Umbilical cord (tissue), 2 donors: ENCODE measurements around the gene CD164L2. TPM values are rescaled to one million over a fixed set of nuclear protein-coding genes. Genes with fewer than 3 reads are reported as not detected.

ENCODE experiments used
- DNase-seq: peaks from one replicate; pipeline ENCODE4 v3.0.0-alpha.2; 2015; ENCODE audit warnings: low spot score
- total RNA-seq: library from RNA; depleted of rRNA; stranded (reverse); fragments of >200 nt; gene quantifications from one replicate; pipeline ENCODE4 v1.2.3, GENCODE V29; 2014; ENCODE audit warnings: low replicate concordance; ENCODE audit not compliant: insufficient read depth

CD164L2 gene
- total RNA-seq, 1 donor from 2014 or later = not detected

GRCh38 chr1:27349784-27350662 lies 33.1 kb downstream of the CD164L2 start:
- peak; percentile 81 for DNase-seq

DNA sequence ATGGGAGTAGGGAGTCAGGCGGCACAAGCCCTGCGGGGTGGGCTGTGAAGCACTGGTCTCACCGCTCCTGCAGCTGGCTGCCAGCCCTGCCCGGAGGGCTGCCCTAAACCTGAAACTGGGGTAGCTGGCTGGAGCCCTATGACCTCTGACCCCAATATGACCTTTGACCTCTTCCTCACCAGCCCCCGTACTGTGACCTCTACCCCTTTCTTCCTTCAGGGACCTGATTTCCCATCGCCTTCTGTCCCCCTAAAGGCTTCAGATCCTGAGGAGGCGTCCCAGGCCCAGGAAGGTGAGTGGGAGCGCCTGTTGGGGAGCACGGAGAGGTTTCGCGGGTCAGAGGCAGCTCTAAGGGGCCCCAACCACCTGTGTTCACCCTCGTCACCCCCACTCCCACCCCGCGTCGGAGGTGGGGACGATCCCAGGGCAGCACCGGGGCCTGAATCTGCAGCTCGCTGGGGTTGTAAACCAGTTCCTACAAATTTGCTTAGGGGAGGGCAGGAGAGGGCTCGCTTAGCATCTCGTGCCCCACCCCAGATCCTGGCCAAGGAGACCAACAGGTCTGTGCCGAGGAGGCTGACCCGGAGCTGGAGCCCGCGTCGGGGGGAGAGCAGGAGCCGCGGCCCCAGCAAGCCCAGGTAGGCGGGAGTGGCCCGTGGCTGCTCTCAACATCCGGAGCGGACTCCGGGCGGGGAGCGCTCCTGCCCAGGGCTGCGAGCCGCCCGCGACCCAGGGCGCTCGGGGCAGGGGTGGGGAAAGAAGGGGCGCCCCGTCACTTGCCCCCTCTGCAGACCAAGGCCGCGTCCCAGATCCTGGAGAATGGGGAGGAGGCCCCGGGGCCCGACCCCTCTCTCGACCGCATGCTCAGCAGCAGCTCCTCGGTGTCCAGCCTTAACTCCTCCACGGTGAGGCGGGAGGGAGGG lies 34.0 kb downstream of the CD164L2 start:
- DNase-seq = peak; percentile 54

DNA sequence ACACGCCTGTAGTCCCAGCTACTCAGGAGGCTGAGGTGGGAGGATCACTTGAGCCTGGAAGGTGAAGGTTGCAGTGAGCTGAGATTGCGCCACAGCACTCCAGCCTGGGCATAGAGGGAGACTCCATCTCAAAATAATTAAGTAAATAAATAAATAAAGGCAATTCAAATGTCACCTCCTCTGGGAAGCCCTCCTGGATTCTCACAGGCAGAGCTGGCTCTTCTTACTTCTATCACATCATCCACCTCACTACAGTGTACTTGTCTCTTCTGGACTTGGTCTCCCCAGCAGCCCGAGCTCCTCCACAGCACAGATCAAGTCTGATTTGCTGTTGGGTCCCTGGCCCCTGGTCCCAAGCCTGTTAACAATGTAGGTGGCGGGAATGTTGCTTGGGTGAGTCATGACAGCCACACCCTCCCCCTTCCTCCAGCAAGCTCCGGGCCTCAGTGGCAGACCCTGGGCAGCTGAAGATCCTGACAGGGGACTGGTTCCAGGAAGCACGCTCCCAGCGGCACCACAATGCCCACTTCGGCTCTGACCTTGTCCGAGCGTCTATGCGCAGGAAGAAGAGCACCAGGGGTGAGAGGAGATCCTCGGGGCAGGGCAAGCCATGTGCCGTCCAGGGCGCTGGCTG lies 36.0 kb downstream of the CD164L2 start:
- no peak for DNase-seq

DNA sequence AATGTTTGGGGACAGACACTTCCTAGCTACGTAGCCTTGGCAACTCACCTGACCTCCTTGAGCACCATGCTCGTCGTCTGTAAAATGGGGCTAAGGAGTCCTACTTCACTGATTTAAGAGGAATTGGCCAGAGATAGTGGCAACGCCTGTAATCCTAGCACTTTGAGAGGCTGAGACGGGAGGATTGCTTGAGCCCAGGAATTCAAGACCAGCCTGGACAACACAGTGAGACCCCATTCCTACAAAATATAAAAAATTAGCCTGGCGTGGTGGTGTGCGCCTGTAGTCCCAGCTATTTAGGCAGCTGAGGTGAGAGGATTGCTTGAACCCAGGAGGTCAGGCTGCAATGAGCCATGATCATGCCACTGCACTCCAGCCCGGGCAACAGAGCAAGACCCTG lies 36.8 kb downstream of the CD164L2 start:
- DNase-seq = no peak

DNA sequence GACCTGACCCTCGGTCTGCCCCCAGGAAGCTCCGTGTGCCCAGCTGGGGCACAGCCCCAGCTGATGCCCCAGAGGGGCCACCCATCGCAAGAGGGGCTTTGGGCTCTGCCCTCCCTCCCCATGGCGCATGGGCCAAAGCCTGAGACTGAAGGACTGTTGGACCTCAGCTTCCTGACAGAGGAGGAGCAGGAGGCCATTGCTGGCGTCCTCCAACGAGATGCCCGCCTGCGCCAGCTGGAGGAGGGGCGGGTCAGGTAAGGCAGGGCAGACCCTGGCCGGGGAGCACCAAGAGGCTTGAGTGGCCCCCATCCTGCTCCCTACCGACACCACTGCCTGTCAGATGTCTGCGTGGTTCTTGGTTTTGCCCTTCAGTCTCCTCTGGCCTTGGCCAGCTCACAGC lies 37.9 kb downstream of the CD164L2 start:
- DNase-seq = no peak

DNA sequence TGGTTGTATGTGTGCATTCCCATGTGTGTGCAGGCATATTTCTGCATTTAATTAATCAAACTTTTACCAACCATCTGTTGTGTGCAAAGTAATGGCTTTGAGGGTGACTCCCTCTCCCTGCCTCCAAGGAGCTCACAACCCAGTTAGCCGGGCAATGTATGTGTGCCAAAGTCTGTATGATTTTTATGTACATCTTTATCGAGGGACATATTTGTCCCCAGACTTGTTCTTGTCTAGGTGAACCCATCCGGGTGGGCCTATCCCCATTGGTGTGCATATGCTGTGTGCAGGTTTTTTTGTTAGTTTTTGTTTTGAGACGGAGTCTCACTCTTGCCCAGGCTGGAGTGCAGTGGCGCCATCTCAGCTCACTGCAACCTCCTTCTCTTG lies 39.5 kb downstream of the CD164L2 start:
- no peak for DNase-seq

DNA sequence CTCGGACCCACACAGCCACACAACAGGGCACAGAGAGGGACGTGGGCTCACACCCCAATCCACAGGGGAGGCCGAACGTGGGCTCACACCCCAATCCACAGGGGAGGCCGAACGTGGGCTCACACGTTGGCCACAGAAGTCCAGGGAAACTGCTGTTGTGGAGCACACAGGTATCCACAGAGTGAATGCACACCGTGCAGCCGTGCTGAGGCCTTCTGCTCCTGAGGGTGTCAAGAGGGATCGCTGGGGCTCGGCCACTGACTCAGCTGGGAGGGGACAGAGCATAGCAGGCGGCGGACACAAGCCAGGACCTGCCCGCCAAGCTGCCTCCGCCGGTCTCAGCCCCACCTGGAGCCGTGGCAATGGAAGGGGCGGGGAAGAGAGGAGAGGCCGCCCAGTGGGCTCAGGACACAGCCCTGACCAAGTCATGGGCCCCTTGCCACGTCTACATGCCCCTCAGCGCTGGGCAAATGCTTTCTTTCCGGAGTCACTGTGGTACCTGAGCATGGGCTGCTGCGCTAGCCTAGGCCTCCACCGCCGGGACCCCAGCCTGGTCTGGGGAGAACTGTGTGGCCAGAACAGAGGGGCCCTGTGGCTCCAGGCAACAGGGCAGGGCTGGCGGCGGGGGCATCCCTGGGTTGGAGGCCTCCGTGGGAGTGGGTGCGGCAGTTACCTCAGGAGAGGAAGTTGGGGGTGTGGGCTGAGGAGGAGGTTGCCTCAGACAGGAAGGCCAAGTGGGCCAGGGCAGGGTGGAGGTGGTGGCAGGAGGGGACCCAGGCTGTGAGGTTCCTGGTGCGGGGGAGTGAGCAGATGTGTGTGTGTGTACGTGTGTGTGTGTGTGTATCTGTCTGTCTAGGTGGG lies 40.1 kb downstream of the CD164L2 start:
- peak; percentile 58 for DNase-seq

DNA sequence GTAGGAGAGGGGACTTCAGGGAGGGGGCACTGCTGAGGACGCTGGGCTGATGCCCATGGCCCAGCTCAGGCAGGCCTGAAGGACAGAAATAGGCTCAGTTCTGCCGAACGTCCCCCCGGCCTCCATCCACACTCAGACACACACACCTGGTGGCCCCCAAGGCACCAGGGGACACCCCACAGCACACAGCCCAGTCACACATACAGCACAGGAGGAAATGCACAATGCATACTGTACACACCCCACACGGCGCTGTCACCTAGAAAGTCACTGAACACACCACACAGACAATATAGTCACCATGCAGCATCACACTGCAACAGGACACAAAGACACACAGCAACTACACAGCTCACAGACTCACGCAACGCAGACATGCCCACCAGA lies 40.7 kb downstream of the CD164L2 start:
- DNase-seq = no peak

- DNase-seq = peak; percentile 76
Observed at GRCh38 chr1:27341525-27342252, 41.4 kb downstream of the CD164L2 start, which contains the start of gene SYTL1. Gene SYTL1, plus strand, starts transcription at chr1:27342022. Its CDS starts 3,313 bp downstream, at chr1:27345335.

DNA sequence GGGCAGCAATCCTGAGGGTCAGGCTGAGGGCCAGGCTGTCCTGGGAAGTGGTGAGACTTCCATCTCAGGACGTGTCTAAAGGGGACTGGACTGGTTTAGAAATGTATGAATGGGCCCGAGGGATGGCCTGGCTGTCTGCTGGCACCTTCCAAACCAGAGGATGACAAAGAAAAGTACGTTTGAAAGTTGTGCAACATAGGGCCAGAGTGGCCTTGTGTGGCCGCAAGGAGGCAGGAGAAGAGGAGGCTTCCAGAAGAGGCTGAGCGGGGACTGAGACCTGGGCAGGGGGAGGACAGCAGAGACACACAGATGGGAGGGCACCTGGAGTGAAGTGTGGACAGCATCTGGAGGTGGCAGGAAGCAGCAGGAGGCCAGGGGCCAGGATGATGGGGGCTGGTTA lies 43.9 kb downstream of the CD164L2 start:
- DNase-seq = no peak

- DNase-seq = no peak
Observed at GRCh38 chr1:27338751-27339150, 44.4 kb downstream of the CD164L2 start.

GRCh38 chr1:27336756-27337155 lies 46.4 kb downstream of the CD164L2 start:
- no peak for DNase-seq

DNA sequence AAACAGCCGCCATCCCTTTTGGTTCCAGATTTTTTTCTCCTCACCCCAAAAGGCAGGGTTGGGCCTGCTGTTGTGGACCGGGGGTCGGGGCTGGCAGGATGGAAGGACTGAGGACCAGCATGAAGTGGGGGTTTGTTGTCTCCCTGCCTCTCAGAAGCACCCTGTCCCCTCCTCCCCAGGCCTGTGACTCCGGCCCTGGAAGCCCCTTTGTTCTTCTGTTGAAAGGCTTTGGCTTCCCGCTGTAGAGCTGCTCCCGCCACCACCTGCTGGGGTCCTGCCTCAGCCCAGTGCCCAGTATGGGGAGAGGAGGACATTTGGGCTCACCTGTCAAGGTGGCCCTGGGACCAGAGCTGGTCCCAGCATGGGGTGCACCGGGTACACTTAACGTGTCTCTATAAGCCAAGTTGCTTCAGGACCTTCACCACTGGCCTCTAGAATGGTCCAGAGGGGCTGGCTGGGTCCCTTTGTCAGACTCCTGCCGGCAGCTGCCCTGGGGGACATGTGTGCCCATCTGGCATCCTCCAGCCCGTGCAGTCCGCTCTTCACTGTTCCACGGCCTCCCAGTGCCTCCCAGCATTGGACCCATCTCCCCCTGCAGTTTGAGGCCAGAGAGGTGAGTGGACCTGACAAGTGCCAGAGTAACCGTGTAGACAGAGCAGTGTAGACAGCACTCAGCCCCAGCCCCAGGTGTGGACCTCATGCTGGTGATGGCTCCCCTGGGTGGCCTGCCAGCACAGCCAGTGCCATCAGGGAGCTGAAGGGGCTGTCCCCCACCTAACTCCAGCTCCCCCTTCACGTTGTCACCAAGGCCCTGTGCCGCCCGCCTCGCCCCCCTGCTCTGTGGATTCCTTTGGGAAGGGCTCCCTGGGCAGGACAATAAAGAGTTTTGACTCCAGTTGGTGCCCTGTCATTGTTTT lies 47.4 kb downstream of the CD164L2 start:
- no peak for DNase-seq

GRCh38 chr1:27333717-27334279 lies 49.3 kb downstream of the CD164L2 start:
- DNase-seq = no peak

DNA sequence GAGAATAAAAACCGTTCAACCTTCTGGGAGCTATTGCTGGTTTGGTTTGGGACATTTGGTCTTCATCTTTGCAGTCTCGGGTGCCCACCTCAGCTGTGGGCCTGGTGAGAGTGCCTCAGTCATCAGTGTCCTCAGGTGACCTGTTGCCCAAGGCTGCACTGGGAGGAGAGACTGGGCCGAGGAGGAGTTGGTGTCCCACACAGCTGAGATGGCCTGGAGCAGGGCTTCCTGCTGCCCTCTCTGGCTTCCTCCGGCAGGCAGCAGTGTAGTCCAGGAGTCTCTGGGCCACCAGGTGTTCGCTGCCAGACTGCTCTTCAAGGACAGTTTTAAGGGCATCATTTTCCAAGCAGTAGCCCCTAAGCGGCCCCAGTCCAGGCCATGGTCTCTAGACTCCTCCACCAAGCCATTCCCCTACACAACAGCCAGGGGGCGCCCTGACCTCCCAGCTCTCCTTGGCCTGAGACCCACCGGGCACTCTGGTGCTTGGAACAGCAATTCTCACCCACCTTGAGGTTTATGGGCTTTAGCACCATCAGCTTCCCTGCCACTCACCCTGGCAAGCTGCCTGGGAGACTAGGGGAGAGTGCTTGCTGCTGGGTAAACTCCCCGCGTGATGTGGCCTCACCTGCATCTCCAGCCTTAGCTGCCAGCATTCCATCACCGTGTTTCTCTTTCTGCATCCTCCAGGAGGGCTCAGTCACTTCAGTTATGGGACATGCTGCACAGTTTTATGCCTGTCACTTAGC lies 50.4 kb downstream of the CD164L2 start:
- DNase-seq = no peak

DNA sequence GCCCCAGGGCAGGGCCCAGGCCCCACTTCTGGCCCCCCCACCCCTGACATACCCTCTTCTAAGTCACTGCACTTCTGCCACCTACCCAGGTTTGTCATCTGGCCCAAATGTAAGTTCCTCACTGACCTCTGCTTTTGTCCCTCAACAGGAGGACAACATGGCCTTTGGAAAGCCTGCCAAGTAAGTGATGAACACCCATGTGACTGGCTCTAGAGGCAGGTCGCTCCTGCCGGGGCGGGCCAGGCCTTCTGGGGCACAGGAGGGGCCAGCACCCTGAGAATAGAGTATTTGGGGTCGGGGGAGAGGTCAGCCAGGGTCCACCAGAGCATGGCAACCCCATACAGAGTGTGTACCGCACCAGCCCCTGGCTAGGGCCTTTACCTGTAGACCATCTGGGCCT lies 51.2 kb downstream of the CD164L2 start:
- DNase-seq = no peak

DNA sequence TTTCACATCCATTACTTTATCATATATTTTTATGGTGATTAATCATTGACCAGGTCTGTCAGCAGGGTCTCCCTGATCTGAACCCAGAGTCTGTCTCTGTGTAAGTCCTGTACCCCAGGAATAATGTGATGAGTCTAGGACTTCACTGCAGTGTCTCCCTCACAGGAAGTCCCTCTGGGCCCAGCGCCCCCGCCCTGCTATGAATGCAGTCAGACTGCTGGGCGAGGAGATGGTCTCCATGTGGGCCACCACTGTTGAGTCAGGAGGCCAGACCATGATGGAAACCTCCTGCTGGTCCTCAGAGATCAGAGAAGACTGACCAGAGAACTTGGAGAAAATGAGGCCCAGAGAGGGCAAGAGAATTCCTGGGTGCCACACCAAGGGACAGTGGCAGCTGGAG lies 51.7 kb downstream of the CD164L2 start:
- no peak for DNase-seq

- DNase-seq = no peak
Observed at GRCh38 chr1:27330786-27331185, 52.3 kb downstream of the CD164L2 start.
